Naive thymus-derived CD8-positive, alpha-beta T cell (primary cell): ENCODE data around the gene PLP2. TPM values are rescaled to one million over a fixed set of nuclear protein-coding genes. Genes with fewer than 3 reads are reported as not detected.

ENCODE experiments used
- ATAC-seq, 2 donors: fragments of 150-1000 bp; cut with Tn5 transposase in 1 of 2; sonication (Bioruptor Pico), chemical (Tn5 transposase) in 1 of 2; 1 replicate in 1 of 2; 2 replicates in 1 of 2; pipeline ENCODE4 v1.10.0; 2021; ENCODE audit warnings: mild to moderate bottlenecking in 2 of 2, moderate library complexity in 2 of 2
- POLR2A ChIA-PET: fragments of 350-600 bp; sonication (Branson Sonifier 250); formaldehyde crosslinking; loops from one replicate; lab custom pipeline; 2021; ENCODE audit warnings: antibody characterized with exemption; lab: Charles Lee
- DNase-seq, 10 donors: peaks; one replicate each; pipeline versions ENCODE4 v3.0.0 to v3.0.0-alpha.2; 2020 to 2022
- H3K27ac Mint-ChIP-seq, 10 donors: one replicate each; pipeline ENCODE4 v1.8.0; 2020 to 2022; ENCODE audit warnings: mild to moderate bottlenecking in 10 of 10, mixed read lengths in 10 of 10, moderate library complexity in 4 of 10, inconsistent platforms in 1 of 10
- H3K27me3 Mint-ChIP-seq, 5 donors: one replicate each; pipeline ENCODE4 v1.8.0; 2021 to 2022; ENCODE audit warnings: mixed read lengths in 5 of 5
- H3K36me3 Mint-ChIP-seq, 3 donors: one replicate each; pipeline ENCODE4 v1.8.0; 2020 to 2022; ENCODE audit warnings: mixed read lengths in 3 of 3, mild to moderate bottlenecking in 2 of 3, inconsistent platforms in 1 of 3
- H3K4me1 Mint-ChIP-seq, 4 donors: one replicate each; pipeline ENCODE4 v1.8.0; 2021 to 2022; ENCODE audit warnings: mixed read lengths in 4 of 4
- H3K4me3 Mint-ChIP-seq, 10 donors: one replicate each; pipeline ENCODE4 v1.8.0; 2020 to 2022; ENCODE audit warnings: mild to moderate bottlenecking in 10 of 10, mixed read lengths in 10 of 10, moderate library complexity in 6 of 10, inconsistent platforms in 1 of 10
- H3K9me3 Mint-ChIP-seq, 9 donors: one replicate each; pipeline ENCODE4 v1.8.0; 2020 to 2022; ENCODE audit warnings: mixed read lengths in 9 of 9, mild to moderate bottlenecking in 3 of 9, inconsistent platforms in 1 of 9, moderate library complexity in 1 of 9
- polyA plus RNA-seq, 3 donors: library from polyadenylated mRNA; unstranded; fragments of 300-500 nt; fragmentation: Illumina TruSeq; gene quantifications; one replicate each; pipeline ENCODE4 v1.2.3, GENCODE V29; 2021
- total RNA-seq, 8 experiments: library from RNA in 2 of 8; stranded (reverse) in 2 of 8; gene quantifications; one replicate each; pipeline ENCODE4 v1.2.3 and lab custom pipeline; 2021 to 2026

The PLP2 gene
- total and polyA plus RNA-seq, 5 experiments from 2014 or later, result 6.4 to 141 (median 117) TPM

- POLR2A ChIA-PET, result no interaction called here
- Mint-ChIP-seq H3K36me3 (no peaks in the 10 kb centered on the region), H3K4me3 (no peak overlapping the region), H3K9me3 (peaks cover 0 to 2% (median 0%) of the 10 kb centered on the region in 9 donors), H3K4me1 (peaks cover 0 to 3% (median 2%) of the 10 kb centered on the region in 4 donors), H3K27me3 (no peaks in the 10 kb centered on the region), H3K27ac (no peak overlapping the region)
- no peak for DNase-seq
- no peak for ATAC-seq
These were observed 50.2 kb downstream of the PLP2 start for GRCh38 chrX:49221868-49222267.

Other genes starting within 250 kb of the PLP2 start
- 10 to 100 TPM; 98.7 to 99.4 TPM for gene OTUD5, start 214.3 kb upstream of the PLP2 start, total RNA-seq
- gene OTUD5, start 214.3 kb upstream of the PLP2 start, polyA plus RNA-seq, result 10 to 100 TPM; 23.7 to 48.4 (median 24.3) TPM
- gene KCND1, start 200.1 kb upstream of the PLP2 start, total RNA-seq, result 1 to 10 TPM; 1.6 to 1.7 TPM
- under 1 TPM in 2 of 3 donors, not detected in 1; 0.06 to 0.08 TPM for gene KCND1, start 200.1 kb upstream of the PLP2 start, polyA plus RNA-seq
- gene GRIPAP1, start 169.6 kb upstream of the PLP2 start, total RNA-seq, result 100 to 1,000 TPM in 1 of 2 experiments, 10 to 100 TPM in 1; 91.1 to 100 TPM
- gene GRIPAP1, start 169.6 kb upstream of the PLP2 start, polyA plus RNA-seq, result 10 to 100 TPM in 2 of 3 donors, 1 to 10 TPM in 1; 6.8 to 15.9 (median 12.6) TPM
- 10 to 100 TPM; 31.0 to 34.4 TPM for gene TFE3, start 128.5 kb upstream of the PLP2 start, total RNA-seq
- gene TFE3, start 128.5 kb upstream of the PLP2 start, polyA plus RNA-seq, result 1 to 10 TPM; 2.6 to 4.4 (median 3.5) TPM
- 10 to 100 TPM; 12.9 TPM for gene CCDC120, start 112.9 kb upstream of the PLP2 start, total RNA-seq
- 1 to 10 TPM in 1 of 3 donors, under 1 TPM in 2; 0.61 to 1.7 (median 0.94) TPM for gene CCDC120, start 112.9 kb upstream of the PLP2 start, polyA plus RNA-seq
- 10 to 100 TPM; 22.9 to 24.6 TPM for gene PRAF2, start 97.9 kb upstream of the PLP2 start, total RNA-seq
- 10 to 100 TPM; 39.0 to 52.9 (median 50.7) TPM for gene PRAF2, start 97.9 kb upstream of the PLP2 start, polyA plus RNA-seq
- gene WDR45, start 92.0 kb upstream of the PLP2 start, total RNA-seq, result 100 to 1,000 TPM; 112 to 124 TPM
- 10 to 100 TPM; 42.4 to 57.2 (median 43.3) TPM for gene WDR45, start 92.0 kb upstream of the PLP2 start, polyA plus RNA-seq
- 10 to 100 TPM; 18.2 to 18.6 TPM for gene GPKOW, start 48.2 kb upstream of the PLP2 start, total RNA-seq
- gene GPKOW, start 48.2 kb upstream of the PLP2 start, polyA plus RNA-seq, result 10 to 100 TPM; 17.7 to 31.1 (median 27.9) TPM
- gene MAGIX, start 9.1 kb upstream of the PLP2 start, total RNA-seq, result 1 to 10 TPM in 1 of 2 experiments, under 1 TPM in 1; 0.96 to 1.2 TPM
- gene MAGIX, start 9.1 kb upstream of the PLP2 start, polyA plus RNA-seq, result under 1 TPM; 0.52 to 0.77 (median 0.71) TPM
- 10 to 100 TPM in 1 of 2 experiments, 1 to 10 TPM in 1; 8.5 to 10.1 TPM for gene PRICKLE3, start 14.5 kb downstream of the PLP2 start, total RNA-seq
- gene PRICKLE3, start 14.5 kb downstream of the PLP2 start, polyA plus RNA-seq, result 1 to 10 TPM; 1.3 to 2.9 (median 2.0) TPM
- gene SYP, start 28.3 kb downstream of the PLP2 start, total RNA-seq, result under 1 TPM; 0.34 to 0.58 TPM
- gene SYP, start 28.3 kb downstream of the PLP2 start, polyA plus RNA-seq, result under 1 TPM; 0.27 to 0.41 (median 0.40) TPM
- gene CACNA1F, start 61.4 kb downstream of the PLP2 start, total RNA-seq, result 1 to 10 TPM; 3.6 to 3.8 TPM
- gene CACNA1F, start 61.4 kb downstream of the PLP2 start, polyA plus RNA-seq, result under 1 TPM in 1 of 3 donors, not detected in 2; 0.02 TPM
- 10 to 100 TPM; 27.4 to 27.9 TPM for gene CCDC22, start 63.6 kb downstream of the PLP2 start, total RNA-seq
- 10 to 100 TPM; 22.2 to 29.8 (median 25.2) TPM for gene CCDC22, start 63.6 kb downstream of the PLP2 start, polyA plus RNA-seq
- gene FOXP3, start 92.8 kb downstream of the PLP2 start, total RNA-seq, result under 1 TPM; 0.18 to 0.41 TPM
- under 1 TPM in 2 of 3 donors, not detected in 1; 0.17 to 0.33 TPM for gene FOXP3, start 92.8 kb downstream of the PLP2 start, polyA plus RNA-seq
- gene PPP1R3F, start 97.9 kb downstream of the PLP2 start, total RNA-seq, result 10 to 100 TPM; 14.8 to 21.8 TPM
- gene PPP1R3F, start 97.9 kb downstream of the PLP2 start, polyA plus RNA-seq, result 1 to 10 TPM; 6.7 to 9.7 (median 8.3) TPM
- 1 to 10 TPM in 1 of 2 experiments, not detected in 1; 1.0 TPM for gene GAGE10, start 131.7 kb downstream of the PLP2 start, total RNA-seq
- gene GAGE10, start 131.7 kb downstream of the PLP2 start, polyA plus RNA-seq, result not detected
- gene GAGE12J, start 150.1 kb downstream of the PLP2 start, total RNA-seq, result not detected
- not detected for gene GAGE12J, start 150.1 kb downstream of the PLP2 start, polyA plus RNA-seq
- not detected for gene GAGE13, start 159.7 kb downstream of the PLP2 start, total RNA-seq
- not detected for gene GAGE13, start 159.7 kb downstream of the PLP2 start, polyA plus RNA-seq